Hematopoietic multipotent progenitor cell treated with erythropoietin and hydrocortisone succinate and interleukin-3 and kit ligand, for 6 days (in vitro differentiated cells): ENCODE data around the gene ATP10B.
A peak's percentile ranks its signal among the peaks of the same experiment; 100 is the strongest.
"Not testable (repeated sequence)": the region's sequence is repeated elsewhere in the genome, so short reads cannot be mapped to it uniquely, and the experiment has no call there.

Experiments
- DNase-seq: peaks from one replicate; pipeline ENCODE4 v3.0.0-alpha.2; 2015

ATP10B gene

GRCh38 chr5:160852049-160852448, at the start of gene ATP10B:
Gene ATP10B (minus strand): TSS chr5:160852211. CDS start chr5:160688074, 164,137 bp downstream.
- no peak for DNase-seq

- no peak for DNase-seq
Observed at GRCh38 chr5:160901656-160902055, 49.6 kb upstream of the ATP10B start.

GRCh38 chr5:160899735-160900134, 47.7 kb upstream of the ATP10B start:
- no peak for DNase-seq

- DNase-seq = not testable (repeated sequence)
Observed at GRCh38 chr5:160893180-160893964, 41.4 kb upstream of the ATP10B start.

GRCh38 chr5:160887780-160888179, 35.8 kb upstream of the ATP10B start:
- no peak for DNase-seq

GRCh38 chr5:160873560-160874200, 21.7 kb upstream of the ATP10B start:
- not testable (repeated sequence) for DNase-seq

- DNase-seq = no peak
Observed at GRCh38 chr5:160869989-160870521, 18.0 kb upstream of the ATP10B start.

GRCh38 chr5:160867976-160868375, 16.0 kb upstream of the ATP10B start:
- no peak for DNase-seq

GRCh38 chr5:160851451-160851850, 560 bp downstream of the ATP10B start:
- DNase-seq = no peak

- no peak for DNase-seq
Observed at GRCh38 chr5:160850421-160850820, 1.6 kb downstream of the ATP10B start.

GRCh38 chr5:160847526-160848085, 4.4 kb downstream of the ATP10B start:
- no peak for DNase-seq

GRCh38 chr5:160846642-160847041, 5.4 kb downstream of the ATP10B start:
- no peak for DNase-seq

GRCh38 chr5:160844177-160844576, 7.8 kb downstream of the ATP10B start:
- DNase-seq = no peak

GRCh38 chr5:160843240-160843639, 8.8 kb downstream of the ATP10B start:
- DNase-seq = no peak

GRCh38 chr5:160837749-160838593, 14.0 kb downstream of the ATP10B start:
- no peak for DNase-seq

- no peak for DNase-seq
Observed at GRCh38 chr5:160837211-160837610, 14.8 kb downstream of the ATP10B start.

GRCh38 chr5:160835818-160836528, 16.0 kb downstream of the ATP10B start:
- DNase-seq = no peak

GRCh38 chr5:160835376-160835775, 16.6 kb downstream of the ATP10B start:
- DNase-seq = no peak

- no peak for DNase-seq
Observed at GRCh38 chr5:160833806-160834205, 18.2 kb downstream of the ATP10B start.

- no peak for DNase-seq
Observed at GRCh38 chr5:160831801-160832200, 20.2 kb downstream of the ATP10B start.

- peak; percentile 29 for DNase-seq
Observed at GRCh38 chr5:160824301-160825001, 27.6 kb downstream of the ATP10B start.
